CD14-positive monocyte (primary cell): ENCODE measurements around the gene OTUB1. TPM values are rescaled to one million over a fixed set of nuclear protein-coding genes. Genes with fewer than 3 reads are reported as not detected.

Experiments used
- DNase-seq, 3 donors: peaks; one replicate each; pipeline ENCODE4 v3.0.0-alpha.2; 2011 to 2022
- H2AFZ ChIP-seq: 2 replicates; pipeline ENCODE4 v1.6.0; 2012; ENCODE audit warnings: mild to moderate bottlenecking, low read depth, low read length, inconsistent platforms; ENCODE audit not compliant: insufficient read depth, poor library complexity, severe bottlenecking
- H3K27ac ChIP-seq, 2 donors: 1 replicate in 1 of 2; 2 replicates in 1 of 2; pipeline ENCODE4 v1.5.1; 2012 to 2013; ENCODE audit warnings: low read length in 2 of 2, control low read depth in 1 of 2, inconsistent platforms in 1 of 2, low read depth in 1 of 2, mild to moderate bottlenecking in 1 of 2
- H3K27me3 ChIP-seq, 2 donors: one replicate each; pipeline versions ENCODE4 v1.6.0 to v1.6.1; 2011 to 2013; ENCODE audit warnings: low read length in 2 of 2; ENCODE audit not compliant: control insufficient read depth in 2 of 2, insufficient read depth in 2 of 2
- H3K36me3 ChIP-seq, 2 donors: replicated peaks in 1 of 2; 1 replicate in 1 of 2; 2 replicates in 1 of 2; pipeline versions ENCODE4 v1.5.1 to v1.6.1; 2012 to 2013; ENCODE audit warnings: low read length in 2 of 2, control low read depth in 1 of 2, inconsistent platforms in 1 of 2, mild to moderate bottlenecking in 1 of 2; ENCODE audit not compliant: insufficient read depth in 2 of 2, control insufficient read depth in 1 of 2
- H3K4me1 ChIP-seq, 2 donors: 1 replicate in 1 of 2; 2 replicates in 1 of 2; pipeline versions ENCODE4 v1.5.1 to v1.6.1; 2012 to 2013; ENCODE audit warnings: low read length in 2 of 2, control low read depth in 1 of 2, inconsistent platforms in 1 of 2, mild to moderate bottlenecking in 1 of 2, moderate library complexity in 1 of 2; ENCODE audit not compliant: insufficient read depth in 2 of 2, control insufficient read depth in 1 of 2
- H3K4me2 ChIP-seq: replicated peaks from 2 replicates; pipeline ENCODE3; 2012; ENCODE audit warnings: low read length, moderate library complexity, mild to moderate bottlenecking; ENCODE audit not compliant: poor library complexity, severe bottlenecking; ENCODE audit errors: extremely low read depth
- H3K4me3 ChIP-seq, 3 experiments: fragments of 200-600 bp in 1 of 3; sonication (generic) in 1 of 3; replicated peaks in 1 of 3; 1 replicate in 2 of 3; 2 replicates in 1 of 3; pipeline ENCODE4 v1.5.1; 2011 to 2013; ENCODE audit warnings: low read length in 3 of 3, mild to moderate bottlenecking in 3 of 3, control low read depth in 2 of 3, low read depth in 2 of 3, inconsistent platforms in 1 of 3, moderate library complexity in 1 of 3
- H3K79me2 ChIP-seq: 2 replicates; pipeline ENCODE4 v1.6.0; 2012; ENCODE audit warnings: mild to moderate bottlenecking, control low read depth, inconsistent platforms, low read length, moderate library complexity; ENCODE audit not compliant: insufficient read depth
- H3K9ac ChIP-seq: 2 replicates; pipeline ENCODE4 v1.6.0; 2017; ENCODE audit warnings: low read length, mild to moderate bottlenecking; ENCODE audit not compliant: insufficient read depth, poor library complexity, severe bottlenecking
- H3K9me3 ChIP-seq, 2 donors: replicated peaks in 1 of 2; 1 replicate in 1 of 2; 2 replicates in 1 of 2; pipeline versions ENCODE4 v1.5.1 to v1.6.1; 2012 to 2013; ENCODE audit warnings: low read length in 2 of 2, control low read depth in 1 of 2; ENCODE audit not compliant: control insufficient read depth in 1 of 2, insufficient read depth in 1 of 2
- H4K20me1 ChIP-seq: 2 replicates; pipeline ENCODE4 v1.6.0; 2012; ENCODE audit warnings: mild to moderate bottlenecking, low read length, control low read depth, moderate library complexity; ENCODE audit not compliant: insufficient read depth
- H3K27ac Mint-ChIP-seq, 7 donors: one replicate each; pipeline ENCODE4 v1.8.0; 2020; ENCODE audit warnings: mild to moderate bottlenecking in 7 of 7, mixed read lengths in 7 of 7, moderate library complexity in 6 of 7, inconsistent platforms in 2 of 7
- H3K27me3 Mint-ChIP-seq, 3 donors: one replicate each; pipeline ENCODE4 v1.8.0; 2021 to 2022; ENCODE audit warnings: low read depth in 3 of 3, mild to moderate bottlenecking in 3 of 3, mixed read lengths in 3 of 3, moderate library complexity in 3 of 3, inconsistent platforms in 1 of 3
- H3K36me3 Mint-ChIP-seq, 2 donors: one replicate each; pipeline ENCODE4 v1.8.0; 2020; ENCODE audit warnings: mixed read lengths in 2 of 2, inconsistent platforms in 1 of 2, mild to moderate bottlenecking in 1 of 2
- H3K4me1 Mint-ChIP-seq: one replicate; pipeline ENCODE4 v1.8.0; 2020; ENCODE audit warnings: mild to moderate bottlenecking, mixed read lengths
- H3K4me3 Mint-ChIP-seq, 2 donors: one replicate each; pipeline ENCODE4 v1.8.0; 2020; ENCODE audit warnings: mild to moderate bottlenecking in 2 of 2, mixed read lengths in 2 of 2, moderate library complexity in 1 of 2
- H3K9me3 Mint-ChIP-seq, 7 donors: one replicate each; pipeline ENCODE4 v1.8.0; 2020 to 2022; ENCODE audit warnings: mixed read lengths in 7 of 7, mild to moderate bottlenecking in 6 of 7, moderate library complexity in 6 of 7, inconsistent platforms in 2 of 7
- WGBS: methylation state at CpG from one replicate; pipeline ENCODE4 v1.1.5; 2013; ENCODE audit warnings: missing lambda C conversion rate; ENCODE audit not compliant: insufficient coverage; 5-methylcytosine and 5-hydroxymethylcytosine counted together
- intact Hi-C, 2 donors: fragments of 100-400 bp; cut with micrococcal nuclease; formaldehyde crosslinking; loops; one replicate each; pipeline versions ENCODE4 v1.15.0 to v1.15.1; 2023
- polyA plus RNA-seq, 3 donors: library from polyadenylated mRNA; depleted of rRNA in 1 of 3; unstranded in 2 of 3; stranded (reverse) in 1 of 3; fragments of 300-500 nt in 2 of 3; fragments of >200 nt in 1 of 3; fragmentation: Illumina TruSeq in 2 of 3; gene quantifications; 1 replicate in 2 of 3; 2 replicates in 1 of 3; pipeline ENCODE4 v1.2.3, GENCODE V29; 2012 to 2021
- TF ChIP-seq, protein P1 (sequence below): fragments of 200-600 bp; IDR thresholded peaks from one replicate; pipeline ENCODE4 v1.8.0; 2022; ENCODE audit warnings: antibody characterized with exemption, mild to moderate bottlenecking

The OTUB1 gene
- polyA plus RNA-seq, 3 donors: 131 to 170 (median 140) TPM

DNA sequence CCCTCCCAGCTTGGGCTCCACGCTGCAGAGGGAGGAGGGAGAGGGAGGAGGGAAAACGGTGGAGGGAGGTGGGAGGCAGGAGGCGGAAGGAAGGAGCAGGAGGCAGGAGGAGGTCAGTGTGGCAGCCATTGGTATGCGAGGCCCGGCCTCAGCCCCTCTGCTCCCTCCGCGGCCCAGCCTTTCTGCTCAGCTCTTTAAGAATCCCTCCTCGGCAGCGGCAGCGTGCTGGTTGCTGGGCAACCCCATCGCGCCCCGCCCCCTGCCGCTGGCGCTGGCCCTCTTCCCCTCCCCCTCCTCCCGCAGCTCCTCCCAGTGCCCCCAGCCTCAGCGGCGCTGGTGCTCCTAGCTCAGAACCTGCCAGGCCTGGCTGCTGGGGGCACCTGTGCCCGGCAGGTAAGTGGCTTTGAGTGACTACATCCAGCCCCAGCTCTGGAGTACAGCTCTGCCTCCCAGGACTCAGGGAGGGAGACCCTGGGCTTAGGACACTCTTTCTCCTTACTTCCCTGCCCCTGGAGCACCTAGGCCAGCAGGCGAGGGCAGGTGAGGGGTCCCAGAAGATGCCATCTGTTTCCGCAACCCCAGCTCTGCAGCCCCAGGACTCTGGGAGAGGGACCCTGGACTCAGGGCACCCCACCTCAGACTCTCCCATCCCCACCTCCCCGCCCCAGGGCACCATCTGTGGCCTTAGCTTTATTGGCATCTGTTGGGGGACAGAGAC is 42.3 kb downstream of the OTUB1 start:
- peaks cover 0 to 8% of the 10 kb centered on the region in 2 donors for H3K27me3 ChIP-seq
- Mint-ChIP-seq H3K4me1 (peaks cover 23% of the 10 kb centered on the region), H3K27me3 (peaks cover 12 to 16% (median 13%) of the 10 kb centered on the region in 3 donors), H3K27ac (no peak overlapping the region), H3K9me3 (no peaks in the 10 kb centered on the region), H3K4me3 (peak overlapping the region; percentile 41 to 63), H3K36me3 (no peaks in the 10 kb centered on the region)
- TF ChIP-seq, protein P1, sequence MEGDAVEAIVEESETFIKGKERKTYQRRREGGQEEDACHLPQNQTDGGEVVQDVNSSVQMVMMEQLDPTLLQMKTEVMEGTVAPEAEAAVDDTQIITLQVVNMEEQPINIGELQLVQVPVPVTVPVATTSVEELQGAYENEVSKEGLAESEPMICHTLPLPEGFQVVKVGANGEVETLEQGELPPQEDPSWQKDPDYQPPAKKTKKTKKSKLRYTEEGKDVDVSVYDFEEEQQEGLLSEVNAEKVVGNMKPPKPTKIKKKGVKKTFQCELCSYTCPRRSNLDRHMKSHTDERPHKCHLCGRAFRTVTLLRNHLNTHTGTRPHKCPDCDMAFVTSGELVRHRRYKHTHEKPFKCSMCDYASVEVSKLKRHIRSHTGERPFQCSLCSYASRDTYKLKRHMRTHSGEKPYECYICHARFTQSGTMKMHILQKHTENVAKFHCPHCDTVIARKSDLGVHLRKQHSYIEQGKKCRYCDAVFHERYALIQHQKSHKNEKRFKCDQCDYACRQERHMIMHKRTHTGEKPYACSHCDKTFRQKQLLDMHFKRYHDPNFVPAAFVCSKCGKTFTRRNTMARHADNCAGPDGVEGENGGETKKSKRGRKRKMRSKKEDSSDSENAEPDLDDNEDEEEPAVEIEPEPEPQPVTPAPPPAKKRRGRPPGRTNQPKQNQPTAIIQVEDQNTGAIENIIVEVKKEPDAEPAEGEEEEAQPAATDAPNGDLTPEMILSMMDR: no peak
- peak overlapping the region; percentile 67 to 73 for H3K27ac ChIP-seq
- H3K9ac ChIP-seq: peak overlapping the region; percentile 59
- H3K9me3 ChIP-seq: no peaks in the 10 kb centered on the region
- intact Hi-C loops: no loop called here
- peak in 2 of 3 donors; percentile 8 to 16 for DNase-seq
- peak overlapping the region; percentile 3 to 80 (median 41) for H3K4me3 ChIP-seq
- H3K4me1 ChIP-seq: peaks cover 23 to 25% of the 10 kb centered on the region in 2 donors
- H2AFZ ChIP-seq: peak overlapping the region; percentile 85
- no peaks in the 10 kb centered on the region for H3K36me3 ChIP-seq
- no peaks in the 10 kb centered on the region for H3K79me2 ChIP-seq
- H4K20me1 ChIP-seq: no peaks in the 10 kb centered on the region
- 10% methylated on average over 17 of the region's 22 CpGs for WGBS
- H3K4me2 ChIP-seq: peak overlapping the region; percentile 94

DNA sequence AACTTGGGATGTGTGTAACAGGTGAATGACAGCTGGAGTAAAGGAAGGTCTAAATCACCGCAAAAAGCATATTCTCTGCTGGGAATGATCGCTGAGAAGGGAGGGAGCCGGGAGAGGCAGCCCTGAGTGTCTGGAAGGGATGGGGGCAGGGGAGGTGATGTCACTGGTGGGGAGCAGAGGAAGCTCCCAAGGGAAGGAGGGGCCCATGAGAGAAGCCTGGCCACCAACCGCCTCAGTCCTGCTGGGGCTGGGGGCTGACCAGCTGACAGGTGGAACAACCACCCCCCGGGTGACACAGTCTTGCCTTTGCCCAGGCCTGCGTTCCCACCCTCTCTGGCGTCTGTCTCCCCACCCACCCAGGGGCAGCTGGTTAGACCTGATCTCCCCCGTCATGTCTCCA is 43.5 kb downstream of the OTUB1 start:
- peaks cover 23 to 25% of the 10 kb centered on the region in 2 donors for H3K4me1 ChIP-seq
- Mint-ChIP-seq H3K36me3 (peaks cover 0 to 3% of the 10 kb centered on the region in 2 donors), H3K27me3 (peaks cover 24 to 28% (median 25%) of the 10 kb centered on the region in 3 donors)

More for the DNA sequence above, 43.5 kb downstream of the OTUB1 start:
- intact Hi-C loops: no loop called here
- Histone ChIP-seq H3K27ac (no peak overlapping the region), H3K79me2 (no peaks in the 10 kb centered on the region), H3K4me3 (no peak overlapping the region), H3K27me3 (peaks cover 6 to 20% of the 10 kb centered on the region in 2 donors), H2AFZ (no peak overlapping the region), H4K20me1 (no peaks in the 10 kb centered on the region), H3K9ac (no peak overlapping the region), H3K9me3 (peaks cover 3 to 6% of the 10 kb centered on the region in 2 donors), H3K4me2 (no peak overlapping the region), H3K36me3 (no peaks in the 10 kb centered on the region)
- TF ChIP-seq, protein P1: no peak
- Mint-ChIP-seq H3K4me1 (peaks cover 28% of the 10 kb centered on the region), H3K27ac (peak overlapping the region in 1 of 7 donors; percentile 54), H3K9me3 (peaks cover 0 to 1% (median 0%) of the 10 kb centered on the region in 7 donors), H3K4me3 (no peak overlapping the region)
- whole genome bisulfite sequencing: 98% methylated on average over 6 of the region's 8 CpGs
- DNase-seq: no peak
